Raji (cell line): ENCODE data around the gene ISG20.

Experiments used
- POLR2A ChIP-seq: IDR thresholded peaks from 2 replicates; pipeline ENCODE4 v1.6.1; 2011; ENCODE audit warnings: low read depth, low read length, control low read depth; ENCODE audit not compliant: insufficient read depth

The ISG20 gene

GRCh38 chr15:88625943-88626741, 12.7 kb upstream of the ISG20 start:
- no peak for TF ChIP-seq POLR2A

- no peak for TF ChIP-seq POLR2A
Measured at GRCh38 chr15:88627463-88627862, 11.4 kb upstream of the ISG20 start.

GRCh38 chr15:88628018-88628654, 10.7 kb upstream of the ISG20 start:
- no peak for TF ChIP-seq POLR2A

- no peak for TF ChIP-seq POLR2A
Measured at GRCh38 chr15:88629071-88629470, 9.7 kb upstream of the ISG20 start.

- no peak for TF ChIP-seq POLR2A
Measured at GRCh38 chr15:88630141-88630721, 8.6 kb upstream of the ISG20 start.

GRCh38 chr15:88630798-88631463, 7.9 kb upstream of the ISG20 start:
- TF ChIP-seq POLR2A: no peak

GRCh38 chr15:88631464-88632028, 7.3 kb upstream of the ISG20 start:
- TF ChIP-seq POLR2A: no peak

- no peak for TF ChIP-seq POLR2A
Measured at GRCh38 chr15:88634449-88634848, 4.4 kb upstream of the ISG20 start.

GRCh38 chr15:88635318-88635717, 3.5 kb upstream of the ISG20 start:
- TF ChIP-seq POLR2A: peak; percentile 36; the same call in 1 of the 2 replicates

- TF ChIP-seq POLR2A: 0 out of 2 replicates have a peak, but pooled peaks have one; percentile 11
Measured at GRCh38 chr15:88636050-88636449, 2.8 kb upstream of the ISG20 start.

GRCh38 chr15:88636654-88637053, 2.2 kb upstream of the ISG20 start:
- no peak for TF ChIP-seq POLR2A

GRCh38 chr15:88637436-88637835, 1.4 kb upstream of the ISG20 start:
- TF ChIP-seq POLR2A: no peak

- no peak for TF ChIP-seq POLR2A
Measured at GRCh38 chr15:88637841-88638625, 783 bp upstream of the ISG20 start.

- no peak for TF ChIP-seq POLR2A
Measured at GRCh38 chr15:88641959-88642452, 3.2 kb downstream of the ISG20 start.
